ENCODE data around the gene CAMSAP1. TPM values are rescaled to one million over a fixed set of nuclear protein-coding genes. Genes with fewer than 3 reads are reported as not detected.

CAMSAP1 gene
- total and polyA plus RNA-seq, 10 of the 15 experiments (the other 5 are each of a cell fraction or from before 2014, with no cell fraction given), result 1.4 to 24.7 (median 8.0) TPM

DNA sequence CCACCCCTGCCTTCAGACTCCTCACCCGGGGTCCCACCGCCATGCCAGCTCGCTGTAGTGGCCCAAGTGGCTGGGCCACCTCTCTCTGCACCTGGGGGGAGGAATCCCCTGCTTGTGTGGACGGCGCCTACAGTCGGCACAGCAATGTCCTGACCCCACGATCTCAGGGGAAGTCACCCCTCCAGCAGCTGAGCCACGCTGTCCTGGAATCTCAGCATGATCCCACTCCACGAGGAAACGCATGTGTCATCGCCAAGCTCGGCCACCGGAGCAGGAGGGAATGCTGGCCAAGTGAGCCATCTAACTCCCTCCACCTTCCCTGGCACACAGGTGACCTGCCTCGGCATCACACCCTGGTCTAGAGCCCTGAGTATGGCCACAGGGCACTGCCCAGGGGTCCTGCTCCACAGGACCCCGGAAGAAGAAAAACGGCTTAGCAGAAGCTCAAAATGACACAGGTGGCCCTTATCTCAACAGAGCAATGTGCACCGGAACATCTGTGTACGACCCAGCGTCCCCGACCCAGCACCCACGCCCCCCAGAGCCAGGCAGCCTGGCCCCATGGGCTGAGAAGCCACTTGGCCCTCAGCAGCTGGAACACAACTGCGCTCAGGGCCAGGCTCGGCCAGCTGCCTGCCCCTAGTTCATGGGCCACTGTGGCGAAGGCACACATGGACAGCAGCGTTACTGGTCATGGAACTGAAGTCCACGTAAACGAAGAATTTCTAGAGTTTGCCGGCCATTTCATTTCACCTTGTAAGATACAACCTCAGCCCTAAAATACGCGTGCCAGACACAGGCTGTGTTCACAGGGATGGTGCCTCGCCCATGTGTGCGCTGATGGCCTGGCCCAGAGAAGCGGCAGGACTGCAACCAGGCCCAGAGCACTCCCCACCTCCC is 23.4 kb upstream of the CAMSAP1 start (continued):
- TF ChIP-seq, protein P1, sequence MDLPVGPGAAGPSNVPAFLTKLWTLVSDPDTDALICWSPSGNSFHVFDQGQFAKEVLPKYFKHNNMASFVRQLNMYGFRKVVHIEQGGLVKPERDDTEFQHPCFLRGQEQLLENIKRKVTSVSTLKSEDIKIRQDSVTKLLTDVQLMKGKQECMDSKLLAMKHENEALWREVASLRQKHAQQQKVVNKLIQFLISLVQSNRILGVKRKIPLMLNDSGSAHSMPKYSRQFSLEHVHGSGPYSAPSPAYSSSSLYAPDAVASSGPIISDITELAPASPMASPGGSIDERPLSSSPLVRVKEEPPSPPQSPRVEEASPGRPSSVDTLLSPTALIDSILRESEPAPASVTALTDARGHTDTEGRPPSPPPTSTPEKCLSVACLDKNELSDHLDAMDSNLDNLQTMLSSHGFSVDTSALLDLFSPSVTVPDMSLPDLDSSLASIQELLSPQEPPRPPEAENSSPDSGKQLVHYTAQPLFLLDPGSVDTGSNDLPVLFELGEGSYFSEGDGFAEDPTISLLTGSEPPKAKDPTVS (IDR thresholded peaks at IDR 0.05; ENCODE audit: low read depth, low read length), result no peak
- TF ChIP-seq, protein P2, sequence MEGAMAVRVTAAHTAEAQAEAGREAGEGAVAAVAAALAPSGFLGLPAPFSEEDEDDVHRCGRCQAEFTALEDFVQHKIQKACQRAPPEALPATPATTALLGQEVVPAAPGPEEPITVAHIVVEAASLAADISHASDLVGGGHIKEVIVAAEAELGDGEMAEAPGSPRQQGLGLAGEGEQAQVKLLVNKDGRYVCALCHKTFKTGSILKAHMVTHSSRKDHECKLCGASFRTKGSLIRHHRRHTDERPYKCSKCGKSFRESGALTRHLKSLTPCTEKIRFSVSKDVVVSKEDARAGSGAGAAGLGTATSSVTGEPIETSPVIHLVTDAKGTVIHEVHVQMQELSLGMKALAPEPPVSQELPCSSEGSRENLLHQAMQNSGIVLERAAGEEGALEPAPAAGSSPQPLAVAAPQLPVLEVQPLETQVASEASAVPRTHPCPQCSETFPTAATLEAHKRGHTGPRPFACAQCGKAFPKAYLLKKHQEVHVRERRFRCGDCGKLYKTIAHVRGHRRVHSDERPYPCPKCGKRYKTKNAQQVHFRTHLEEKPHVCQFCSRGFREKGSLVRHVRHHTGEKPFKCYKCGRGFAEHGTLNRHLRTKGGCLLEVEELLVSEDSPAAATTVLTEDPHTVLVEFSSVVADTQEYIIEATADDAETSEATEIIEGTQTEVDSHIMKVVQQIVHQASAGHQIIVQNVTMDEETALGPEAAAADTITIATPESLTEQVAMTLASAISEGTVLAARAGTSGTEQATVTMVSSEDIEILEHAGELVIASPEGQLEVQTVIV (IDR thresholded peaks at IDR 0.05; ENCODE audit: borderline replicate concordance, partially characterized antibody), result no peak
- TF ChIP-seq EED (IDR thresholded peaks at IDR 0.05; ENCODE audit: low read depth), result no peak
- TF ChIP-seq SMARCA5 (IDR thresholded peaks at IDR 0.05), result no peak
- TF ChIP-seq HDGF (IDR thresholded peaks at IDR 0.05), result no peak
- TF ChIP-seq HCFC1 (IDR thresholded peaks at IDR 0.05; ENCODE audit: low read length), result no peak
- no peak for TF ChIP-seq BACH1 (IDR thresholded peaks at IDR 0.05; ENCODE audit: borderline replicate concordance)
